Activated naive CD4-positive, alpha-beta T cell treated with anti-CD3 and anti-CD28 coated beads for 36 hours (primary cell): Measurements from ENCODE around the gene ZFP14. TPM values are rescaled to one million over a fixed set of nuclear protein-coding genes. Genes with fewer than 3 reads are reported as not detected.
"Not testable (repeated sequence)": the region's sequence is repeated elsewhere in the genome, so short reads cannot be mapped to it uniquely, and the experiment has no call there.

Experiments
- CTCF ChIA-PET: fragments of 350-600 bp; sonication (Branson Sonifier 250); formaldehyde crosslinking; loops from one replicate; lab custom pipeline; 2021; ENCODE audit warnings: antibody characterized with exemption; lab: Charles Lee
- DNase-seq: peaks from one replicate; pipeline ENCODE4 v3.0.0-alpha.2; 2020
- H3K27ac Mint-ChIP-seq: one replicate; pipeline ENCODE4 v1.8.0; 2021; ENCODE audit warnings: mild to moderate bottlenecking, mixed read lengths
- H3K27me3 Mint-ChIP-seq: one replicate; pipeline ENCODE4 v1.8.0; 2021; ENCODE audit warnings: low read depth, mixed read lengths
- H3K36me3 Mint-ChIP-seq: one replicate; pipeline ENCODE4 v1.8.0; 2021; ENCODE audit warnings: low read depth, mixed read lengths
- H3K4me1 Mint-ChIP-seq: one replicate; pipeline ENCODE4 v1.8.0; 2021; ENCODE audit warnings: low read depth, mixed read lengths
- H3K4me3 Mint-ChIP-seq: one replicate; pipeline ENCODE4 v1.8.0; 2021; ENCODE audit warnings: mild to moderate bottlenecking, moderate library complexity, mixed read lengths
- H3K9me3 Mint-ChIP-seq: one replicate; pipeline ENCODE4 v1.8.0; 2021; ENCODE audit warnings: mixed read lengths
- intact Hi-C: fragments of 100-400 bp; cut with micrococcal nuclease; formaldehyde crosslinking; loops from one replicate; pipeline ENCODE4 v1.15.1; 2023
- total RNA-seq, 2 experiments: library from RNA; stranded (reverse); gene quantifications; one replicate each; pipeline ENCODE4 v1.2.3, GENCODE V29; 2021

Gene ZFP14
- total RNA-seq, 2 experiments from 2014 or later: 2.2 to 3.1 TPM

GRCh38 chr19:36314053-36314452 is 64.9 kb downstream of the ZFP14 start:
- intact Hi-C loops, H3K27me3 Mint-ChIP-seq: not testable (repeated sequence)

GRCh38 chr19:36311098-36311760 is 67.8 kb downstream of the ZFP14 start:
- intact Hi-C loops, H3K36me3 Mint-ChIP-seq, H3K4me1 Mint-ChIP-seq, DNase-seq, H3K27ac Mint-ChIP-seq, CTCF ChIA-PET, H3K27me3 Mint-ChIP-seq, H3K9me3 Mint-ChIP-seq, H3K4me3 Mint-ChIP-seq: not testable (repeated sequence)

More at GRCh38 chr19:36314053-36314452, 64.9 kb downstream of the ZFP14 start:
- H3K27ac Mint-ChIP-seq, CTCF ChIA-PET, DNase-seq, H3K4me3 Mint-ChIP-seq, H3K36me3 Mint-ChIP-seq, H3K4me1 Mint-ChIP-seq: not testable (repeated sequence)
- H3K9me3 Mint-ChIP-seq: peaks cover 10% of the 10 kb centered on the region

GRCh38 chr19:36310416-36310990 is 68.5 kb downstream of the ZFP14 start:
- H3K27ac Mint-ChIP-seq, H3K4me3 Mint-ChIP-seq, H3K4me1 Mint-ChIP-seq, H3K9me3 Mint-ChIP-seq, H3K36me3 Mint-ChIP-seq, CTCF ChIA-PET, intact Hi-C loops, DNase-seq, H3K27me3 Mint-ChIP-seq: not testable (repeated sequence)

- H3K27me3 Mint-ChIP-seq, H3K27ac Mint-ChIP-seq, H3K4me3 Mint-ChIP-seq, DNase-seq, H3K4me1 Mint-ChIP-seq, H3K36me3 Mint-ChIP-seq, CTCF ChIA-PET, intact Hi-C loops, H3K9me3 Mint-ChIP-seq: not testable (repeated sequence)
Measured at GRCh38 chr19:36309759-36310158, 69.2 kb downstream of the ZFP14 start.

GRCh38 chr19:36309309-36309708 is 69.7 kb downstream of the ZFP14 start:
- H3K36me3 Mint-ChIP-seq, CTCF ChIA-PET, H3K9me3 Mint-ChIP-seq, H3K27me3 Mint-ChIP-seq, H3K4me3 Mint-ChIP-seq, DNase-seq, intact Hi-C loops, H3K4me1 Mint-ChIP-seq, H3K27ac Mint-ChIP-seq: not testable (repeated sequence)

GRCh38 chr19:36292317-36292716 is 86.7 kb downstream of the ZFP14 start:
- H3K4me1 Mint-ChIP-seq, H3K27me3 Mint-ChIP-seq, H3K36me3 Mint-ChIP-seq, DNase-seq, H3K27ac Mint-ChIP-seq, intact Hi-C loops, H3K4me3 Mint-ChIP-seq, CTCF ChIA-PET, H3K9me3 Mint-ChIP-seq: not testable (repeated sequence)

Other genes starting within 250 kb of the ZFP14 start
- gene CAPNS1, start 239.1 kb downstream of the ZFP14 start, total RNA-seq: 100 to 1,000 TPM; 301 to 307 TPM
- gene COX7A1, start 226.8 kb downstream of the ZFP14 start, total RNA-seq: not detected
- gene ZNF565, start 164.5 kb downstream of the ZFP14 start, total RNA-seq: 1 to 10 TPM; 2.0 to 2.2 TPM
- 10 to 100 TPM; 78.2 to 79.2 TPM for gene ZNF146, start 164.1 kb downstream of the ZFP14 start, total RNA-seq
- gene ZFP82, start 39.4 kb upstream of the ZFP14 start, total RNA-seq: 1 to 10 TPM; 2.4 to 2.6 TPM
- gene ZNF566, start 110.4 kb upstream of the ZFP14 start, total RNA-seq: 1 to 10 TPM; 4.4 to 5.3 TPM
- gene ZNF260, start 149.1 kb upstream of the ZFP14 start, total RNA-seq: 1 to 10 TPM; 3.7 to 5.4 TPM
- gene ZNF529, start 194.1 kb upstream of the ZFP14 start, total RNA-seq: 10 to 100 TPM; 17.1 to 18.3 TPM
- gene ZNF382, start 226.1 kb upstream of the ZFP14 start, total RNA-seq: 1 to 10 TPM; 7.5 to 7.6 TPM